ENCODE data around the gene PNKP.

- no peak for TF ChIP-seq EZH2 (IDR thresholded peaks at IDR 0.05; ENCODE audit: borderline replicate concordance, low read depth, low read length, poor library complexity, severe bottlenecking)
- no peak for TF ChIP-seq CTCF (conservative IDR thresholded peaks at IDR 0.05; ENCODE audit: low read depth, low read length)
These were observed 20.5 kb upstream of the PNKP start for GRCh38 chr19:49887665-49888509.
